Endothelial cell of umbilical vein (primary cell): ENCODE results near the gene MALAT1. TPM values are rescaled to one million over a fixed set of nuclear protein-coding genes. Genes with fewer than 3 reads are reported as not detected.

ENCODE experiments used
- BruUV-seq: library from RNA; stranded (reverse); fragments of 400-500 nt; replicated peaks from 2 replicates; lab custom pipeline; 2021; lab: Mats Ljungman, UMichigan
- CTCF ChIA-PET: fragments of 300-600, 350-600 bp; sonication (Branson Sonifier 250); formaldehyde crosslinking; loops from one replicate; lab custom pipeline; 2021; ENCODE audit warnings: antibody characterized with exemption, inconsistent platforms; lab: Charles Lee
- POLR2A ChIA-PET: fragments of 300-600, 350-600 bp; sonication (Branson Sonifier 250); formaldehyde crosslinking; loops from one replicate; lab custom pipeline; 2021; ENCODE audit warnings: antibody characterized with exemption, inconsistent platforms; lab: Charles Lee
- DNase-seq: peaks from one replicate; pipeline ENCODE4 v3.0.0-alpha.2; 2011; ENCODE audit warnings: low read depth, low spot score
- FAIRE-seq: peaks from 2 replicates; lab custom pipeline; 2011; peaks lifted over from hg19 to GRCh38; lab: Jason Lieb, UNC
- H2AFZ ChIP-seq: 2 replicates; pipeline ENCODE4 v1.6.0; 2012; ENCODE audit warnings: low read depth, low read length, control low read depth, inconsistent platforms
- H3K27ac ChIP-seq: 2 replicates; pipeline ENCODE4 v1.5.1; 2011; ENCODE audit warnings: low read depth, mild to moderate bottlenecking, control low read depth, low read length, moderate library complexity; ENCODE audit not compliant: insufficient read depth
- H3K27me3 ChIP-seq, 2 experiments: 2 replicates each; pipeline versions ENCODE4 v1.6.0 to v1.6.1; 2011; ENCODE audit warnings: low read length in 2 of 2, mixed read lengths in 1 of 2; ENCODE audit not compliant: control insufficient read depth in 2 of 2, insufficient read depth in 2 of 2
- H3K36me3 ChIP-seq, 2 experiments: 2 replicates in 1 of 2; 3 replicates in 1 of 2; pipeline ENCODE4 v1.5.1; 2011; ENCODE audit warnings: low read length in 2 of 2, mild to moderate bottlenecking in 1 of 2, moderate library complexity in 1 of 2; ENCODE audit not compliant: control insufficient read depth in 2 of 2, insufficient read depth in 2 of 2; ENCODE audit errors: extremely low read depth in 1 of 2
- H3K4me1 ChIP-seq: 3 replicates; pipeline ENCODE4 v1.5.1; 2011; ENCODE audit warnings: mild to moderate bottlenecking, low read length; ENCODE audit not compliant: control insufficient read depth, insufficient read depth; ENCODE audit errors: extremely low read depth
- H3K4me2 ChIP-seq: 2 replicates; pipeline ENCODE4 v1.6.1; 2011; ENCODE audit warnings: low read length, control low read depth, mixed read lengths; ENCODE audit not compliant: insufficient read depth
- H3K4me3 ChIP-seq, 3 experiments: fragments of 200-600 bp in 1 of 3; sonication (generic), shearing (Covaris generic) in 1 of 3; replicated peaks in 1 of 3; 2 replicates each; pipeline ENCODE4 v1.5.1; 2011 to 2016; ENCODE audit warnings: control low read depth in 3 of 3, low read length in 3 of 3, mild to moderate bottlenecking in 2 of 3, inconsistent platforms in 1 of 3, low read depth in 1 of 3, moderate library complexity in 1 of 3; ENCODE audit not compliant: insufficient read depth in 1 of 3
- H3K79me2 ChIP-seq: 2 replicates; pipeline ENCODE4 v1.6.0; 2012; ENCODE audit warnings: low read length, inconsistent platforms; ENCODE audit not compliant: control insufficient read depth, insufficient read depth
- H3K9ac ChIP-seq: replicated peaks from 2 replicates; pipeline ENCODE3; 2011; ENCODE audit warnings: low read length, control low read depth; ENCODE audit not compliant: insufficient read depth; ENCODE audit errors: extremely low read depth
- H3K9me1 ChIP-seq: replicated peaks from 3 replicates; pipeline ENCODE4 v1.6.0; 2011; ENCODE audit warnings: mild to moderate bottlenecking, low read length; ENCODE audit not compliant: control insufficient read depth, insufficient read depth; ENCODE audit errors: extremely low read depth
- H3K9me3 ChIP-seq: replicated peaks from 2 replicates; pipeline ENCODE4 v1.5.1; 2012; ENCODE audit warnings: low read length, inconsistent platforms; ENCODE audit not compliant: control insufficient read depth, insufficient read depth
- H4K20me1 ChIP-seq: replicated peaks from 2 replicates; pipeline ENCODE3; 2011; ENCODE audit warnings: mild to moderate bottlenecking, low read length; ENCODE audit not compliant: control insufficient read depth, insufficient read depth; ENCODE audit errors: extremely low read depth
- EZH2 ChIP-seq: IDR thresholded peaks from 2 replicates; pipeline ENCODE4 v1.6.1; 2012; ENCODE audit warnings: borderline replicate concordance, low read depth, mild to moderate bottlenecking, moderate library complexity, low read length, inconsistent platforms; ENCODE audit not compliant: severe bottlenecking
- FOS ChIP-seq: IDR thresholded peaks from 2 replicates; pipeline ENCODE4 v1.6.1; 2011; ENCODE audit warnings: mild to moderate bottlenecking, low read length, moderate library complexity, borderline replicate concordance; ENCODE audit not compliant: insufficient read depth
- GATA2 ChIP-seq: IDR thresholded peaks from 2 replicates; pipeline ENCODE4 v1.7.0; 2011; ENCODE audit warnings: low read depth, mild to moderate bottlenecking, moderate library complexity, mixed read lengths, low read length; ENCODE audit not compliant: insufficient read length, insufficient read depth
- JUN ChIP-seq: IDR thresholded peaks from 2 replicates; pipeline ENCODE4 v1.6.1; 2011; ENCODE audit warnings: borderline replicate concordance, low read depth; ENCODE audit not compliant: insufficient read length, insufficient read depth
- MYC ChIP-seq: IDR thresholded peaks from one replicate; pipeline ENCODE4 v1.6.1; 2011; ENCODE audit warnings: mild to moderate bottlenecking, low read depth, low read length
- POLR2A ChIP-seq: IDR thresholded peaks from 2 replicates; pipeline ENCODE4 v1.6.1; 2012; ENCODE audit warnings: low read depth, mild to moderate bottlenecking, control low read depth, low read length
- POLR2AphosphoS5 ChIP-seq: IDR thresholded peaks from 2 replicates; pipeline ENCODE4 v1.6.1; 2012; ENCODE audit warnings: low read depth, mild to moderate bottlenecking, control low read depth, low read length, moderate library complexity; ENCODE audit not compliant: insufficient read depth
- dilution Hi-C: fragments of 300-500 bp; cut with MboI; formaldehyde crosslinking; loops from one replicate; pipeline ENCODE4 v1.15.0; 2019; ENCODE audit warnings: low sequenced_read_pairs; ENCODE audit not compliant: extremely low pct_ligation_motif_present
- intact Hi-C: fragments of 100-400 bp; cut with micrococcal nuclease; formaldehyde crosslinking; loops from one replicate; pipeline ENCODE4 v1.10.0; 2022
- polyA plus RNA-seq, 4 experiments: library from polyadenylated mRNA; depleted of rRNA in 3 of 4; stranded (reverse) in 3 of 4; unstranded in 1 of 4; fragments of >200 nt; gene quantifications; 2 replicates each; pipeline versions ENCODE4 v1.2.1 to v1.2.3, GENCODE V29; 2011 to 2012; ENCODE audit warnings: missing spikeins in 1 of 4
- total RNA-seq: library from RNA; stranded (reverse); gene quantifications from 2 replicates; pipeline ENCODE4 v1.2.3, GENCODE V29; 2021
- TF ChIP-seq, protein P1 (sequence below), 2 donors: IDR thresholded peaks; 1 replicate in 1 of 2; 2 replicates in 1 of 2; pipeline ENCODE4 v1.5.1; 2011; ENCODE audit warnings: low read length in 2 of 2, mild to moderate bottlenecking in 2 of 2, moderate library complexity in 2 of 2, control low read depth in 1 of 2, inconsistent platforms in 1 of 2, low read depth in 1 of 2; ENCODE audit not compliant: insufficient read depth in 1 of 2; ENCODE audit errors: extremely low read depth in 1 of 2
- TF ChIP-seq, protein P2 (sequence below): IDR thresholded peaks from 2 replicates; pipeline ENCODE4 v1.6.1; 2011; ENCODE audit not compliant: insufficient read depth, insufficient read length

MALAT1 gene
- total and polyA plus RNA-seq, 2 donors (not counting 3 experiments of a cell fraction or from before 2014, with no cell fraction given), result 491 to 7,529 TPM

DNA sequence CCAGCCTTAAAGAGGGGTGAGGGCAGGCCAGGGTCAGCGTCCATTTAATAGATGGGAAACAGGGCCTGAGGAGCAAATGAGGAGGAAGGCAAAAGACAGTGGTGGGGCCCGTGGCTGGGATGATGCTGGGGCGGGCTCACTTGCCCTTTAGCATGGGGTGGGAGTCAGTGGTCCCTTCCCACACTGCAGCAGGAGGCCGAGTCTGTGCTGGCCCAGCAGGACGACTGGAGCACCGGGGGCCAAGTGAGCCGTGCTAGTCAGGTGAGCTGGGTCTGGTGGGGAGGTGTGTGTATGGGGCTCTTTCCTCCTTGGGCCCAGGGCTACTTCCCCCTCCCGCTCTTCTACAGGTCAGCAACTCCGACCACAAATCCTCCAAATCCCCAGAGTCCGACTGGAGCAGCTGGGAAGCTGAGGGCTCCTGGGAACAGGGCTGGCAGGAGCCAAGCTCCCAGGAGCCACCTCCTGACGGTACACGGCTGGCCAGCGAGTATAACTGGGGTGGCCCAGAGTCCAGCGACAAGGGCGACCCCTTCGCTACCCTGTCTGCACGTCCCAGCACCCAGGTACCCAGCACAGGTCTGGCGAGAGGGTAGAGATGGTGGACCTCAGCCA lies 38.9 kb downstream of the MALAT1 start:
- no peak for TF ChIP-seq MYC
- no peak for TF ChIP-seq JUN
- no peak for TF ChIP-seq FOS
- TF ChIP-seq POLR2A, result no peak
- no peak for TF ChIP-seq POLR2AphosphoS5
- TF ChIP-seq, protein P1, sequence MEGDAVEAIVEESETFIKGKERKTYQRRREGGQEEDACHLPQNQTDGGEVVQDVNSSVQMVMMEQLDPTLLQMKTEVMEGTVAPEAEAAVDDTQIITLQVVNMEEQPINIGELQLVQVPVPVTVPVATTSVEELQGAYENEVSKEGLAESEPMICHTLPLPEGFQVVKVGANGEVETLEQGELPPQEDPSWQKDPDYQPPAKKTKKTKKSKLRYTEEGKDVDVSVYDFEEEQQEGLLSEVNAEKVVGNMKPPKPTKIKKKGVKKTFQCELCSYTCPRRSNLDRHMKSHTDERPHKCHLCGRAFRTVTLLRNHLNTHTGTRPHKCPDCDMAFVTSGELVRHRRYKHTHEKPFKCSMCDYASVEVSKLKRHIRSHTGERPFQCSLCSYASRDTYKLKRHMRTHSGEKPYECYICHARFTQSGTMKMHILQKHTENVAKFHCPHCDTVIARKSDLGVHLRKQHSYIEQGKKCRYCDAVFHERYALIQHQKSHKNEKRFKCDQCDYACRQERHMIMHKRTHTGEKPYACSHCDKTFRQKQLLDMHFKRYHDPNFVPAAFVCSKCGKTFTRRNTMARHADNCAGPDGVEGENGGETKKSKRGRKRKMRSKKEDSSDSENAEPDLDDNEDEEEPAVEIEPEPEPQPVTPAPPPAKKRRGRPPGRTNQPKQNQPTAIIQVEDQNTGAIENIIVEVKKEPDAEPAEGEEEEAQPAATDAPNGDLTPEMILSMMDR (IDR thresholded peaks at IDR 0.05; ENCODE audit: extremely low read depth in 1 of 2, insufficient read depth in 1 of 2, low read depth in 1 of 2, low read length in 2 of 2), result no peak
- TF ChIP-seq, protein P2, sequence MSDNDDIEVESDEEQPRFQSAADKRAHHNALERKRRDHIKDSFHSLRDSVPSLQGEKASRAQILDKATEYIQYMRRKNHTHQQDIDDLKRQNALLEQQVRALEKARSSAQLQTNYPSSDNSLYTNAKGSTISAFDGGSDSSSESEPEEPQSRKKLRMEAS, result no peak
- TF ChIP-seq EZH2, result no peak
- TF ChIP-seq GATA2, result no peak
- no peaks in the 10 kb centered on the region for H3K79me2 ChIP-seq
- H3K9me1 ChIP-seq, result no peaks in the 10 kb centered on the region
- H3K9ac ChIP-seq, result no peak overlapping the region
- H3K4me1 ChIP-seq, result peaks cover 6% of the 10 kb centered on the region
- H3K36me3 ChIP-seq, result peaks cover 3 to 26% of the 10 kb centered on the region in 2 experiments
- intact Hi-C loops (no loop called here), dilution Hi-C loops (no loop called here)
- ChIA-PET POLR2A (no interaction called here), CTCF (interaction anchor here (1.0 to 6.1 kb wide), 3 partner anchors 32 to 53 kb away, joined by 5 to 206 read pairs (median 5); partner anchors contain the start of genes FAM89B, KCNK7 and ZNRD2)
- no peaks in the 10 kb centered on the region for H3K27me3 ChIP-seq
- H3K9me3 ChIP-seq, result no peaks in the 10 kb centered on the region
- no peak overlapping the region for H2AFZ ChIP-seq
- DNase-seq, result no peak
- H4K20me1 ChIP-seq, result no peaks in the 10 kb centered on the region
- no peak overlapping the region for H3K4me2 ChIP-seq
- no peak overlapping the region for H3K4me3 ChIP-seq
- FAIRE-seq, result no peak
- H3K27ac ChIP-seq, result no peak overlapping the region
- BruUV-seq, result no TSS peak
